Measurements from ENCODE around the gene CIAO2B.

CIAO2B gene

DNA sequence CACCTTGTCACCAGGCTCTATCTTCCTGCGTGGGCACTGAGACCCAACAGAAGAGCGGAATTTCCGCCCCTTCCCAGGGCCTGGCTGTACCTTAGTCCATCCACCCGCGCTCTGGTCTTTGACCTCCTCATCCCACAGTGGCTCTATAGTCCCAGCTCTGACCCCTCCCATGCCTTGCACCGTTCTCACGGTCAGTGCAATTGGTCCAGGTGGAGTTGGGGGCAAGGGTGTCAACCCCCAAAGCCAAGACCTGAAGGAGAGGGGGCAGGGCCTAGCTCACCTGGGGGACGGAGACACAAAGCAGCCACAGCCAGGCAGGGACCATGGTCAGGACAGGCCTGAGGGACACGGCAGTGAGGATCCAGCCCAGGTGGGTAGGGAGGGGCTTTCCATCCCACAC lies 16.5 kb downstream of the CIAO2B start:
- Histone ChIP-seq H3K27me3 (ENCODE audit: low read depth, low read length) (no peaks in the 10 kb centered on the region), H3K27ac (ENCODE audit: low read length) (no peak overlapping the region), H3K4me1 (ENCODE audit: control insufficient read depth in 1 of 2, insufficient read depth in 2 of 2, low read length in 2 of 2) (peaks cover 0 to 22% of the 10 kb centered on the region in 2 donors), H3K36me3 (ENCODE audit: control insufficient read depth in 1 of 2, insufficient read depth in 2 of 2, low read length in 2 of 2) (no peaks in the 10 kb centered on the region), H3K4me3 (ENCODE audit: low read depth in 1 of 2, low read length in 2 of 2) (no peak overlapping the region), H3K9me3 (ENCODE audit: control insufficient read depth in 1 of 2, low read length in 2 of 2) (no peaks in the 10 kb centered on the region)

DNA sequence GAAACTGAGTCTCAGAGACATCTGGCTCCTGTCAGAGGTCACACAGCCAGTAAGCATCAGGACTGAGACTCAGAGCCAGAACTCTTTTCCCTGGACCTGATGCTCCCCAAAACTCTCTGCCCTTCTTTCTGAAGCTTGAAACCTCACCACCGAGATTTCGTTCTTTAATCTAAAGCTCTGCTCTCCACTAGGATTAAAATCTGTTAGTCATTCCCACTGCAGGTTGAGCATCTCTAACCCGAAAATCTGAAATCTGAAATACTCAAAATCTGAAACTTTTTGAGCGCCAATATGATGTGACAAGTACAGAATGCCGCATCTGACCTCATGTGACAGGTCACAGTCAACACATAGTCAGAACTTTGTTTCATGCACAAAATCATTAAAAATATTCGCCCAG lies 17.7 kb downstream of the CIAO2B start:
- no peak overlapping the region for H3K27ac ChIP-seq (ENCODE audit: low read length)
- H3K27me3 ChIP-seq (ENCODE audit: low read depth, low read length): no peaks in the 10 kb centered on the region
- no peaks in the 10 kb centered on the region for H3K9me3 ChIP-seq (ENCODE audit: control insufficient read depth in 1 of 2, low read length in 2 of 2)
- H3K4me1 ChIP-seq (ENCODE audit: control insufficient read depth in 1 of 2, insufficient read depth in 2 of 2, low read length in 2 of 2): peaks cover 0 to 14% of the 10 kb centered on the region in 2 donors
- no peaks in the 10 kb centered on the region for H3K36me3 ChIP-seq (ENCODE audit: control insufficient read depth in 1 of 2, insufficient read depth in 2 of 2, low read length in 2 of 2)
- no peak overlapping the region for H3K4me3 ChIP-seq (ENCODE audit: low read depth in 1 of 2, low read length in 2 of 2)

DNA sequence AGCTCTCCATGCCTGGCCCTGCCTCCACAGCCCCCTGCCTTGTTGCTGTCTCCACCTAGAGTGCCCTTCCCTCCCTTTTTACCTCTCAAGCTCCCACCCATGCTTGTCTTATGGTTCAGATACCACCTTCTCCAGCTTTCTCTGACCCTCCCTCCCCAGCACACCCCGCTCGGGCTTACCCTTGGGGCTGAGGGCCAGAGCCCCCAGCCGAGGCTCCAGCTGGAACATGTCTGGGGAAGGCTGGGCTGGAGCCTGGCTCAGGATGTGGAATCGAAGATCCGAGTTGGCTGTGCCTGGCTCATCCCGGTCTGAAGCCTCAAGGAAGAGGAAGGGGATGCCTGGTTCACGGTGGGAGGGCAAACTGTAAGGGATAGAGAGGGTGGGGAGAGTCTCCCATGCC lies 19.2 kb downstream of the CIAO2B start:
- Histone ChIP-seq H3K27me3 (ENCODE audit: low read depth, low read length) (no peaks in the 10 kb centered on the region), H3K4me3 (ENCODE audit: low read depth in 1 of 2, low read length in 2 of 2) (no peak overlapping the region), H3K27ac (ENCODE audit: low read length) (no peak overlapping the region), H3K4me1 (ENCODE audit: control insufficient read depth in 1 of 2, insufficient read depth in 2 of 2, low read length in 2 of 2) (peaks cover 0 to 7% of the 10 kb centered on the region in 2 donors), H3K9me3 (ENCODE audit: control insufficient read depth in 1 of 2, low read length in 2 of 2) (no peaks in the 10 kb centered on the region), H3K36me3 (ENCODE audit: control insufficient read depth in 1 of 2, insufficient read depth in 2 of 2, low read length in 2 of 2) (no peaks in the 10 kb centered on the region)

DNA sequence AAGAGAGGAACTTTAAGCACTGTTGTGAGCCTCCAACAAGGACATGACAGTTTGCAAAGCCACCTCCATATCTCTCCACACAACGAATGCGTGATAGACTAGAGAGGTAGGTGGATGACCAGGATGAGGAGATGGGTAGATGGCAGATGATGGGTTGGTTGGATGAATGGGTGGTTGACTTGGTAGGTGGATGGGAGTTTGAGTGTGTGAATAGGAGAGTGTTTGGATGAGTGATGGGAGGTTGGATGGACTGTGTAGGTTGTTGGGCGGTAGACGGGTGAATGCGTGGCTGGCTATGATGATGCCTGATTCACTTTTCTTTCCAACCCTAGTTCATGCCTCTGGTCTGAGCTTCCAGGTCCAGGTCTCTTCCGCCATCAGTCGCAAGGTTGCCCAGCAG lies 19.7 kb downstream of the CIAO2B start:
- H3K27ac ChIP-seq (ENCODE audit: low read length): no peak overlapping the region
- H3K4me3 ChIP-seq (ENCODE audit: low read depth in 1 of 2, low read length in 2 of 2): no peak overlapping the region
- no peaks in the 10 kb centered on the region for H3K9me3 ChIP-seq (ENCODE audit: control insufficient read depth in 1 of 2, low read length in 2 of 2)
- H3K4me1 ChIP-seq (ENCODE audit: control insufficient read depth in 1 of 2, insufficient read depth in 2 of 2, low read length in 2 of 2): peaks cover 0 to 7% of the 10 kb centered on the region in 2 donors
- no peaks in the 10 kb centered on the region for H3K27me3 ChIP-seq (ENCODE audit: low read depth, low read length)
- no peaks in the 10 kb centered on the region for H3K36me3 ChIP-seq (ENCODE audit: control insufficient read depth in 1 of 2, insufficient read depth in 2 of 2, low read length in 2 of 2)

DNA sequence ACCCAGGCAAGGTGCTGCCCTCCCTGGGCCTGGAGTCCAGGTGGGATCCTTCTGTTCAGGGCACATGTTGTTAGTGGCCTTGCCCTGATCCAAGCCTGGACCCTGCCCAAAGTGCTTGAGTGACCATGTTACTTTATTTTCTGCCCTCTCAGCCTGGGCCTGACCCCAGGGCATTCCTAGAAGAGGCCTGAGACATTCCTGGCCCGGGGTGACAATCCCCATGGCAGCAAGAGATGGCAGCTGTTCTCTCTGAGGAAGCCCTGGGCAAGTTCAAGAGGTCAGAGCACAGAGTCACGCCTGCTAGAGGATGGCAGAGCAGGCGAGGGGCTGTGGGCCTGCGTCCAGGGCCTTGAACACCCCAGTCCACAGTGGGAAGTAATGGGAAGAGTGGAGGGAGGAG lies 20.5 kb downstream of the CIAO2B start:
- no peaks in the 10 kb centered on the region for H3K27me3 ChIP-seq (ENCODE audit: low read depth, low read length)
- no peak overlapping the region for H3K27ac ChIP-seq (ENCODE audit: low read length)
- no peaks in the 10 kb centered on the region for H3K36me3 ChIP-seq (ENCODE audit: control insufficient read depth in 1 of 2, insufficient read depth in 2 of 2, low read length in 2 of 2)
- H3K4me3 ChIP-seq (ENCODE audit: low read depth in 1 of 2, low read length in 2 of 2): no peak overlapping the region
- no peaks in the 10 kb centered on the region for H3K9me3 ChIP-seq (ENCODE audit: control insufficient read depth in 1 of 2, low read length in 2 of 2)
- no peaks in the 10 kb centered on the region for H3K4me1 ChIP-seq (ENCODE audit: control insufficient read depth in 1 of 2, insufficient read depth in 2 of 2, low read length in 2 of 2)

DNA sequence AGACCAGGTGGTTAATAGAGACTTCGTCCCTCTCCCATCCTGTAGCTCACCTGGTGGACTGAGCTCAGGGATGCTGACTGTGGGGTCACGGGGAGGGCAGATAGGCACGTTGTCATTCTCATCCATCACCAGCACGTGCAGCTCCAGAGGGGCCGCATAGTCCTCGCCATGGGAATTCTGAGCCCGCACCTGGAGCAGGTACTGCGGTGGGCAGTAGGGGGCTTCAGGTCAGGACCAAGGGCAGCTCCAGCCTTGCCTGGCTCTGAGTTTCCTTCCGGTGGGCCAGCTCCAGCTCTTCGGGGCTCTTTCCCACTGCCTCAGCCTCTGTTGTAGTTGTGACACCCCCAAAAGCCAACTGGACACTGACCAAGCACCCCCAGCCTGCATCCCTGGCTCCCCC lies 21.1 kb downstream of the CIAO2B start:
- H3K4me3 ChIP-seq (ENCODE audit: low read depth in 1 of 2, low read length in 2 of 2): no peak overlapping the region
- no peak overlapping the region for H3K27ac ChIP-seq (ENCODE audit: low read length)
- H3K4me1 ChIP-seq (ENCODE audit: control insufficient read depth in 1 of 2, insufficient read depth in 2 of 2, low read length in 2 of 2): no peaks in the 10 kb centered on the region
- no peaks in the 10 kb centered on the region for H3K9me3 ChIP-seq (ENCODE audit: control insufficient read depth in 1 of 2, low read length in 2 of 2)
- no peaks in the 10 kb centered on the region for H3K36me3 ChIP-seq (ENCODE audit: control insufficient read depth in 1 of 2, insufficient read depth in 2 of 2, low read length in 2 of 2)
- H3K27me3 ChIP-seq (ENCODE audit: low read depth, low read length): no peaks in the 10 kb centered on the region

DNA sequence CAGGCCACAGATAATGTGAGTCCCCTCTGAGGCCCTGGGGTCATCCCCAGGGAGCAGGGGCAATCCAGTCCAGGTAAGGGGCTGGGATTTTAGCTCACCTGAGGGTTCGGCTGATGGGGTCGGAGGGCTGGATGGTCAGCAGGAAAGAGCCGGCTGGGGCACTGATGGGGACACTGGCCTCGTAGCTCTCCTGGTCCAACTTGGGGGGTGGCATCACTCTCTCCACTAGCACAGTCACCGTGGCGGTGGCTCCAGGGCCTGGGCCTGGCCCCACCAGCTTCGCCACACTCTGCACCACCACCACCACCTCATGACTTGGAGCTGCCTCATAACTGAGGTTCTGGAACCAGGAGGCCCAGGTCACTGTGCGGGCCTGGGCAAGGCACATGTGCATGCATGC lies 22.4 kb downstream of the CIAO2B start:
- H3K27me3 ChIP-seq (ENCODE audit: low read depth, low read length): no peaks in the 10 kb centered on the region
- H3K4me1 ChIP-seq (ENCODE audit: control insufficient read depth in 1 of 2, insufficient read depth in 2 of 2, low read length in 2 of 2): no peaks in the 10 kb centered on the region
- no peak overlapping the region for H3K4me3 ChIP-seq (ENCODE audit: low read depth in 1 of 2, low read length in 2 of 2)
- no peaks in the 10 kb centered on the region for H3K9me3 ChIP-seq (ENCODE audit: control insufficient read depth in 1 of 2, low read length in 2 of 2)
- no peak overlapping the region for H3K27ac ChIP-seq (ENCODE audit: low read length)
- no peaks in the 10 kb centered on the region for H3K36me3 ChIP-seq (ENCODE audit: control insufficient read depth in 1 of 2, insufficient read depth in 2 of 2, low read length in 2 of 2)

DNA sequence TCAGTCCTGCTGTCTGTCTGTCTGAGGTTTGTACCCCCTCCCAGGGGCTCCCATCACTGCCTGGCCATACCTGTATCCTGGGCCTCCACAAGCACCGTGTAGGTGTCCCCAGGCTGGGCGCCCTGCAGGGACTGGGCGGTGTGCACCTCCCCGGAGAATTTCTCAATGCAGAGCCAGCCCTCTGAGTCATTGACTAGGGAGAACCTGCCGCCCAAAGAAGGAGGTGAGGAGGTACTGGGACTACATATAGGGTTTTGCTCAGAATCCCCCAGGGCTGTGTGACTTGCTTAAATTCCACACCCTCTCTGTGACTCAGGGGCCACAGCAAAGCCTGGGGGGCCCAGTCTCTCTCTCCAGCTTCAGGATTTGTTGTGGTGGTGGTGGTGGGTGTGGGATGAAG lies 23.1 kb downstream of the CIAO2B start:
- H3K4me1 ChIP-seq (ENCODE audit: control insufficient read depth in 1 of 2, insufficient read depth in 2 of 2, low read length in 2 of 2): no peaks in the 10 kb centered on the region
- no peak overlapping the region for H3K27ac ChIP-seq (ENCODE audit: low read length)
- no peak overlapping the region for H3K4me3 ChIP-seq (ENCODE audit: low read depth in 1 of 2, low read length in 2 of 2)
- H3K36me3 ChIP-seq (ENCODE audit: control insufficient read depth in 1 of 2, insufficient read depth in 2 of 2, low read length in 2 of 2): no peaks in the 10 kb centered on the region
- H3K9me3 ChIP-seq (ENCODE audit: control insufficient read depth in 1 of 2, low read length in 2 of 2): no peaks in the 10 kb centered on the region
- H3K27me3 ChIP-seq (ENCODE audit: low read depth, low read length): no peaks in the 10 kb centered on the region

DNA sequence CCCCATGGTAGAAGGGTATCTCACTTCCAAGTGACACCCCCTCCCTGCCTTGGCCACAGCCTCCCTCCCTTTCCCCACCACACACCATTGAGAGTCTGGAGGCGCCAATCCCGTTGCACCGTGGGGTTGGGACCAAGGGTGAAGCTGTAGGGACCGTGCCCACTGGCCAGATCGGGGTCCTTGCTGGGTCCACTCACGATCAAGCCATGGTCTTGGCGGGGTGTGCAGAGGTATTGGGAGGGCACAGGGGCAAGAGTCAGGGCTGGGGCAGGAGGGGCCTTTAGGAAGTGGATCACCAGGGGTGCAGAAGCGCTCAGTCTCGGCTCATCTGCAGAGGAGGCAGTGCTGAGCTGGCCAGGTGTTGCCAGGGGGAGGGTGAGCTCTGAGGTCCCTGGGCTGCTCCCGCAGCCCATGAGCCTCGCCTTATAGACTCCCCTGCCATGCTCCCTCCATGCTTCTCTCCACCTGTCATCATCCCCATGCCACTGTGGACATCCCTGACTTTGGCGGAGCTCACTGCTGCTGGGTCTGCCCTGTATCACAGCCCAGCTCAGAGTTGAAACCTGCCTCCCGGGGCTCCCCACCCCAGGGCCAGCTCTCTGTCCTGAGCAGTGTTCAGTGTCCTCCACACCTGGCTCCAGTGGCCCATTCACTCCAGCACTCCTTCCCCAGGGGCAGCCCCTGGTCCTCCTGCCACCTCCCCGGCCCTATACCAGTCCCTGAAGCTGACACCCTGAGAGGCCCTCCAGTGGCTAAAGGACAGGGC lies 23.8 kb downstream of the CIAO2B start:
- no peak overlapping the region for H3K27ac ChIP-seq (ENCODE audit: low read length)
- no peak overlapping the region for H3K4me3 ChIP-seq (ENCODE audit: low read depth in 1 of 2, low read length in 2 of 2)
- no peaks in the 10 kb centered on the region for H3K9me3 ChIP-seq (ENCODE audit: control insufficient read depth in 1 of 2, low read length in 2 of 2)
- H3K4me1 ChIP-seq (ENCODE audit: control insufficient read depth in 1 of 2, insufficient read depth in 2 of 2, low read length in 2 of 2): peaks cover 2 to 5% of the 10 kb centered on the region in 2 donors
- no peaks in the 10 kb centered on the region for H3K27me3 ChIP-seq (ENCODE audit: low read depth, low read length)
- no peaks in the 10 kb centered on the region for H3K36me3 ChIP-seq (ENCODE audit: control insufficient read depth in 1 of 2, insufficient read depth in 2 of 2, low read length in 2 of 2)

DNA sequence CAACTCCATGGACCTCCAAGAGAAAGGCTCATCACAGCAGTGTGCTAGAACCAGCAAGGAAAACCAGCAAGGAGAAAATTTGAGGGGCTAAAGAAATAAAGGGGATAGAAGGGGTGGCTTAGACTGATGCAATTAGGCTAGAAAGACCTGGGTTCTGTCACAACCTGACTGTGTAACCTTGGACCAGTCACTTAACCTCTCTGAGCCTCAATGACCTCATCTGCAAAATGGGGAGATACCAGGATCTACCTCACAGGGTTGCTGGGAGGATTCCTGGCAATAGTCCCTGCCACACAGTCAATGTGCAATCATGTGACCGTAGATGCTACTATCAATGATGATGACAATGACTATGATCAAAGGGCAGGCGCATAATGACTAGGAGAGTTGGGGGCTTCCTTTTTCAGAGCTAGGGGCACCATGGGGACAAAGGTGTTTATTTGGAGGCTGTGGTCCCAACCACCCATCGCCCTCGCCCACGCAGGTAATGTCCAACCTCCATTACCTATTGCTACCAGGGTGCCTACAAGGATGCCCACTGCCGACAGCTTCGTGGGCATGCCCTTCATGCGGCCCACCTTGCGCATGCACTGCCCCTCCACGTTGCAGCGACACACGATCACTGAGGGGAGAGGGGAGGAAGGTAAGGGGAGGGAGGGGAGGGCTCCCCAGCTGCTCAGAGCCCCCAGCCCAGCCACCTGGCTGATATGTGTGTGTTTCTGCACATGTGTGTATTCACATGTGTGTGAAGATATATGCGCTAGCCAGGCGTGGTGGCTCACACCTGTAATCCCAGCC lies 25.2 kb downstream of the CIAO2B start:
- Histone ChIP-seq H3K27ac (ENCODE audit: low read length) (no peak overlapping the region), H3K4me3 (ENCODE audit: low read depth in 1 of 2, low read length in 2 of 2) (no peak overlapping the region), H3K27me3 (ENCODE audit: low read depth, low read length) (no peaks in the 10 kb centered on the region), H3K4me1 (ENCODE audit: control insufficient read depth in 1 of 2, insufficient read depth in 2 of 2, low read length in 2 of 2) (peaks cover 6 to 14% of the 10 kb centered on the region in 2 donors), H3K36me3 (ENCODE audit: control insufficient read depth in 1 of 2, insufficient read depth in 2 of 2, low read length in 2 of 2) (no peaks in the 10 kb centered on the region), H3K9me3 (ENCODE audit: control insufficient read depth in 1 of 2, low read length in 2 of 2) (no peaks in the 10 kb centered on the region)

DNA sequence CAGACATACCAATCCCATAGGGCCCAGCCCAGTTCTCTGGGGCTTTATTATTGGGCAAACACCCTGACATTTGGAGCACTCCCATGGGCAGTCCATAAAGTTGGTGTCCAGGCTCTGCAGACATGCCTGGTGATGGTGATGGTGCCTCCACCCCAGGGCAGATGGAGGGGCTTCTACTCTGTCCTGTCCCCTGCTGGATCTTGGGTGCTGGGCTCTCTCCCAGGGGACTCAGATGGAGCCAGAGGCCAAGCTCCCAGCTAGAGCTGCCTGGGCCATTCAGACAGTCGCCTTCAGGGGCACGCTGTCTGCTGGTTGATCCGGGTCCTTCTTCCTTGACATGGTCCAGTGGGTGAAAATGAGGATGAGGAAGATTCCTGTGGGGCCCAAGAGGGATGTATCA lies 26.1 kb downstream of the CIAO2B start:
- Histone ChIP-seq H3K27ac (ENCODE audit: low read length) (no peak overlapping the region), H3K4me3 (ENCODE audit: low read depth in 1 of 2, low read length in 2 of 2) (no peak overlapping the region), H3K36me3 (ENCODE audit: control insufficient read depth in 1 of 2, insufficient read depth in 2 of 2, low read length in 2 of 2) (no peaks in the 10 kb centered on the region), H3K9me3 (ENCODE audit: control insufficient read depth in 1 of 2, low read length in 2 of 2) (no peaks in the 10 kb centered on the region), H3K4me1 (ENCODE audit: control insufficient read depth in 1 of 2, insufficient read depth in 2 of 2, low read length in 2 of 2) (peaks cover 6 to 23% of the 10 kb centered on the region in 2 donors), H3K27me3 (ENCODE audit: low read depth, low read length) (no peaks in the 10 kb centered on the region)

All from muscle layer of duodenum (tissue), 2 donors.